Fibroblast of lung (primary cell): ENCODE results near the gene SLC25A10. TPM values are rescaled to one million over a fixed set of nuclear protein-coding genes. Genes with fewer than 3 reads are reported as not detected.

Experiments
- DNase-seq, 2 donors: peaks; one replicate each; pipeline versions ENCODE4 v3.0.0 to v3.0.0-alpha.2; 2010; ENCODE audit warnings: low read depth in 2 of 2
- H2AFZ ChIP-seq: 2 replicates; pipeline ENCODE4 v1.5.1; 2012; ENCODE audit warnings: low read length, control low read depth, inconsistent platforms
- H3K27ac ChIP-seq: 2 replicates; pipeline ENCODE4 v1.5.1; 2011; ENCODE audit warnings: low read length, control low read depth; ENCODE audit not compliant: insufficient read depth
- H3K27me3 ChIP-seq: 2 replicates; pipeline ENCODE4 v1.5.1; 2011; ENCODE audit warnings: mild to moderate bottlenecking, low read length; ENCODE audit not compliant: control insufficient read depth, insufficient read depth
- H3K36me3 ChIP-seq: 2 replicates; pipeline ENCODE4 v1.5.1; 2011; ENCODE audit warnings: low read length; ENCODE audit not compliant: control insufficient read depth, insufficient read depth
- H3K4me1 ChIP-seq: 2 replicates; pipeline ENCODE4 v1.5.1; 2011; ENCODE audit warnings: low read length; ENCODE audit not compliant: control insufficient read depth, insufficient read depth; ENCODE audit errors: extremely low read depth
- H3K4me2 ChIP-seq: 2 replicates; pipeline ENCODE4 v1.5.1; 2011; ENCODE audit warnings: low read length, control low read depth; ENCODE audit not compliant: insufficient read depth; ENCODE audit errors: extremely low read depth
- H3K4me3 ChIP-seq, 4 experiments: fragments of 200-600 bp in 1 of 4; sonication (generic) in 1 of 4; replicated peaks in 1 of 4; 2 replicates each; pipeline ENCODE4 v1.5.1; 2011 to 2016; ENCODE audit warnings: low read length in 4 of 4, low read depth in 3 of 4, mild to moderate bottlenecking in 3 of 4, control low read depth in 2 of 4, inconsistent platforms in 1 of 4, mixed read lengths in 1 of 4; ENCODE audit not compliant: insufficient read depth in 1 of 4; ENCODE audit errors: control extremely low read depth in 1 of 4
- H3K79me2 ChIP-seq: 2 replicates; pipeline ENCODE4 v1.5.1; 2012; ENCODE audit warnings: mild to moderate bottlenecking, low read length, inconsistent platforms; ENCODE audit not compliant: control insufficient read depth, insufficient read depth
- H3K9ac ChIP-seq: 2 replicates; pipeline ENCODE4 v1.5.1; 2011; ENCODE audit warnings: mild to moderate bottlenecking, low read length, control low read depth; ENCODE audit not compliant: insufficient read depth
- H3K9me3 ChIP-seq: 2 replicates; pipeline ENCODE4 v1.5.1; 2012; ENCODE audit warnings: low read depth, low read length; ENCODE audit not compliant: control insufficient read depth, insufficient read depth
- H4K20me1 ChIP-seq: 2 replicates; pipeline ENCODE4 v1.5.1; 2011; ENCODE audit warnings: low read length; ENCODE audit not compliant: control insufficient read depth, insufficient read depth; ENCODE audit errors: extremely low read depth
- EZH2 ChIP-seq: IDR thresholded peaks from 2 replicates; pipeline ENCODE4 v1.5.1; 2012; ENCODE audit warnings: low read length, control low read depth, mild to moderate bottlenecking; ENCODE audit errors: missing control alignments
- polyA plus RNA-seq, 2 donors: library from polyadenylated mRNA; depleted of rRNA in 1 of 2; stranded (reverse) in 1 of 2; unstranded in 1 of 2; fragments of >200 nt; gene quantifications; 2 replicates each; pipeline ENCODE4 v1.2.1, GENCODE V29; 2011 to 2012; ENCODE audit warnings: missing spikeins in 1 of 2
- total RNA-seq: library from RNA; depleted of rRNA; stranded (reverse); fragments of >200 nt; gene quantifications from 2 replicates; pipeline ENCODE4 v1.2.1, GENCODE V29; 2014
- TF ChIP-seq, protein P1 (sequence below), 2 donors: IDR thresholded peaks in 1 of 2; conservative IDR thresholded peaks in 1 of 2; 1 replicate in 1 of 2; 2 replicates in 1 of 2; pipeline ENCODE4 v1.5.1; 2011 to 2012; ENCODE audit warnings: low read length in 2 of 2, control low read depth in 1 of 2, inconsistent platforms in 1 of 2, low read depth in 1 of 2, mild to moderate bottlenecking in 1 of 2

SLC25A10 gene
- total and polyA plus RNA-seq, 2 donors (not counting 1 experiment from before 2014, with no cell fraction given): 3.7 to 5.8 TPM

DNA sequence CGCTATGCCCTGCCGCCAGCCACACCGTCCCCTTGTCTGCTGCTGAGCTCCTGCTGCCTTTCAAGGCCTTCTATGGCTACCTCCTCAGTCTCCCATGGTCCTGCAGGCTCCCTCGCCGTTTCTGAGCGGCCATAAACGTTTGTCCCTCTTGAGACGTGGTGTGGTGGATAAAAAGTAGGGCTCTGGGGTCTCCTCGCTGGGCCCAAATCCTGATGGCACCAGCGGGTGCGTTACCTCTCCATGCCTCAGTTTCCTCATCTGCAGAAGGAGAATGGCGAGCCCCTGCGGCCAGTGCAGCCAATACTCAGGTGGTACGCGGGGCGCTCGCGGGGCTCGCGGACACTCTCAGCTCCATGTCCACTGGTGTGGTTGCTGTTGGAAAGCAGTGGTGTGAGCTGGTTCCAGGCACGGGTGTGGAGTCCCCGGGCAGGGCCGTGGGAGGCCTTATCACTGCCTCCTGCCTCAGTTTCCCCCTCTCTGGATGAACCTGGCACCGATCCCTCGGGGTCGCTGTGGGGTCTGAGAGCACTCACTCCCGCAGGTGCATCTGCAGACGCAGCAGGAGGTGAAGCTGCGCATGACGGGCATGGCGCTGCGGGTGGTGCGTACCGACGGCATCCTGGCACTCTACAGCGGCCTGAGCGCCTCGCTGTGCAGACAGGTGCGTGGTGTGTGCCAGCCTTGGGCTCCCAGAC, 2.5 kb downstream of the SLC25A10 start:
- Histone ChIP-seq H3K4me1 (peaks cover 20% of the 10 kb centered on the region), H3K9me3 (no peaks in the 10 kb centered on the region), H3K4me3 (no peak overlapping the region), H4K20me1 (no peaks in the 10 kb centered on the region), H3K4me2 (no peak overlapping the region), H3K79me2 (peaks cover 7% of the 10 kb centered on the region), H3K27me3 (no peaks in the 10 kb centered on the region), H3K27ac (no peak overlapping the region), H3K36me3 (peaks cover 3% of the 10 kb centered on the region), H3K9ac (no peak overlapping the region), H2AFZ (no peak overlapping the region)
- TF ChIP-seq, protein P1, sequence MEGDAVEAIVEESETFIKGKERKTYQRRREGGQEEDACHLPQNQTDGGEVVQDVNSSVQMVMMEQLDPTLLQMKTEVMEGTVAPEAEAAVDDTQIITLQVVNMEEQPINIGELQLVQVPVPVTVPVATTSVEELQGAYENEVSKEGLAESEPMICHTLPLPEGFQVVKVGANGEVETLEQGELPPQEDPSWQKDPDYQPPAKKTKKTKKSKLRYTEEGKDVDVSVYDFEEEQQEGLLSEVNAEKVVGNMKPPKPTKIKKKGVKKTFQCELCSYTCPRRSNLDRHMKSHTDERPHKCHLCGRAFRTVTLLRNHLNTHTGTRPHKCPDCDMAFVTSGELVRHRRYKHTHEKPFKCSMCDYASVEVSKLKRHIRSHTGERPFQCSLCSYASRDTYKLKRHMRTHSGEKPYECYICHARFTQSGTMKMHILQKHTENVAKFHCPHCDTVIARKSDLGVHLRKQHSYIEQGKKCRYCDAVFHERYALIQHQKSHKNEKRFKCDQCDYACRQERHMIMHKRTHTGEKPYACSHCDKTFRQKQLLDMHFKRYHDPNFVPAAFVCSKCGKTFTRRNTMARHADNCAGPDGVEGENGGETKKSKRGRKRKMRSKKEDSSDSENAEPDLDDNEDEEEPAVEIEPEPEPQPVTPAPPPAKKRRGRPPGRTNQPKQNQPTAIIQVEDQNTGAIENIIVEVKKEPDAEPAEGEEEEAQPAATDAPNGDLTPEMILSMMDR (conservative IDR thresholded peaks at IDR 0.05 in 1 of 2, IDR thresholded peaks at IDR 0.05 in 1 of 2; ENCODE audit: low read depth in 1 of 2, low read length in 2 of 2): no peak
- TF ChIP-seq EZH2: no peak
- DNase-seq: no peak

DNA sequence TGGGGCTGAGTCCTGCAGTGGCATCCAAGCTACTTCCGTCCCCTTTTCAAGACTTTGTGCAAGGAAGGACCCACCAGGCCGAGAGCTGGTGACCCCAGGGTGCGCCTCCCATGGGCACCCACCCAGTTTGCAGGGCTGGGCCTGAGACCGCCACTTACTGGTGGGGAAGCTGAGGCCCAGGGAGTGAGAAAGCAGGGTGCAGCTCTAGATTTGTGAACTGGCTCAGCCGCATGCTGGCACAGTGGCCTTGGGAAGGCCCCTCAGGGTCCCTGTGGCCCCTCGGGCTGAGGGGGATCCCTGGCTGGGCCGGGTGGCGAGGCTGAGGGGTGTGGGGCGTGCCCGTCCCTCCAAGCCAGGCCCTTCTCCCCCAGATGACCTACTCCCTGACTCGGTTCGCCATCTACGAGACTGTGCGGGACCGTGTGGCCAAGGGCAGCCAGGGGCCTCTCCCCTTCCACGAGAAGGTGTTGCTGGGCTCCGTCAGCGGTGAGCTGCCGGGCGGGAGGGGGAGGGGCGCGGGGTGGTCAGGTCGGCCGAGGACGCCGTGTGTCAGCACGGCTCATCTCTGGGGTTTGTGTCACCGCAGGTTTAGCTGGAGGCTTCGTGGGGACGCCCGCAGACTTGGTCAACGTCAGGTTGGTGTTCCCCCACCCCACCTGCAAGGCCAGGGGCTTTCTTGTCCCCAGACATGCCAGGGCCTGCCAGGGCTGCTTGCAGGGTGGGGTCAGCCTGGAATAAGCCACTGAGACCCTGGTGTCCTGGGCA, 3.2 kb downstream of the SLC25A10 start:
- peaks cover 7% of the 10 kb centered on the region for H3K79me2 ChIP-seq
- H2AFZ ChIP-seq: no peak overlapping the region
- H3K9ac ChIP-seq: no peak overlapping the region
- H4K20me1 ChIP-seq: no peaks in the 10 kb centered on the region
- DNase-seq: no peak
- H3K4me1 ChIP-seq: peaks cover 20% of the 10 kb centered on the region
- H3K4me2 ChIP-seq: no peak overlapping the region
- no peaks in the 10 kb centered on the region for H3K27me3 ChIP-seq
- H3K36me3 ChIP-seq: peaks cover 3% of the 10 kb centered on the region
- no peak overlapping the region for H3K27ac ChIP-seq
- H3K4me3 ChIP-seq: no peak overlapping the region
- TF ChIP-seq, protein P1 (conservative IDR thresholded peaks at IDR 0.05 in 1 of 2, IDR thresholded peaks at IDR 0.05 in 1 of 2; ENCODE audit: low read depth in 1 of 2, low read length in 2 of 2): no peak
- no peak for TF ChIP-seq EZH2
- H3K9me3 ChIP-seq: no peaks in the 10 kb centered on the region

DNA sequence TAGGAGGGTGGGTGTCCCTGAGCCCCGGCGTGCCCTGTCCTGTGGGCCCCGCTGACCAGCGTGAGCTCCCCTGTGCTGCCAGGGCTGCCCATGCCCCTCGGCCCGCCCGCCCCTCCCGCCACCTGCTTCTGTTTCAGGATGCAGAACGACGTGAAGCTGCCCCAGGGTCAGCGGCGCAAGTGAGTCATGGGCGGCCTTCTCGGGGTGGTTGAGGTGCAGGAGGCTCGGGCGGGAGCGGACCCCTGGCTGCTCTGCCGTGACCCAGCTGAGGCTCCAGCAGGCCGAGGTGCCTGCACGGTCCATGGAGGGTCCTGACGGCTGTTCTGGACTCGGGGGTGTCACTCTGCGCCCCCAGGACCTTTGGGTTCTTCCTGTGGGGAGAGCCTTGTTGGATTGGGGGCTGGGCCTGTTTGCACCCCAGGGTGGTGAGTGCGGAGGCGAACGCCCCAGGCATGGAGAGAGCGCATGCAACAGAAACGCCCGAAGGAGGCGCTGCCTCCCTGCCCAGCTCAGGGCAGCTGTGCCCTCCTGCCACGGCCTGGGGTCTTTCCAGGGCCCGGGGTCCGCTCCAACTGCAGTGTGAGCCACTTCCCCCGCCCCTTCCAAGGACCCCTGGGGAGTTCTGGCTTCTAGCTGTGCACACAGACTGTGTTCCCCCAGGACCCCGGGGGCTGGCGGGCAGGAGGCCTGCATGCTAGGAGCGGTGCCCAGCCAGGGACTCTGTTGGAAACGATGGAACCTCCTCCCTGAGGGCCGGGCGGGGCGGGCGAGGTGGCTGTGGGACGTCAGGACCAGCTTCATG, 4.0 kb downstream of the SLC25A10 start:
- TF ChIP-seq, protein P1 (conservative IDR thresholded peaks at IDR 0.05 in 1 of 2, IDR thresholded peaks at IDR 0.05 in 1 of 2; ENCODE audit: low read depth in 1 of 2, low read length in 2 of 2): no peak
- TF ChIP-seq EZH2: no peak

More for the DNA sequence above, 4.0 kb downstream of the SLC25A10 start:
- no peak overlapping the region for H3K9ac ChIP-seq
- no peak for DNase-seq
- no peak overlapping the region for H3K4me3 ChIP-seq
- H3K4me2 ChIP-seq: no peak overlapping the region
- H3K27me3 ChIP-seq: no peaks in the 10 kb centered on the region
- peaks cover 7% of the 10 kb centered on the region for H3K79me2 ChIP-seq
- no peaks in the 10 kb centered on the region for H3K9me3 ChIP-seq
- H2AFZ ChIP-seq: no peak overlapping the region
- H4K20me1 ChIP-seq: no peaks in the 10 kb centered on the region
- no peak overlapping the region for H3K27ac ChIP-seq
- peaks cover 14% of the 10 kb centered on the region for H3K4me1 ChIP-seq
- peaks cover 3% of the 10 kb centered on the region for H3K36me3 ChIP-seq
